Muscle layer of colon (tissue), 2 donors: ENCODE results near the gene CFTR.

ENCODE experiments used
- H3K27ac ChIP-seq: one replicate; pipeline ENCODE4 v1.7.0; 2013; ENCODE audit warnings: low read depth, mild to moderate bottlenecking, low read length, moderate library complexity
- H3K27me3 ChIP-seq, 2 donors: one replicate each; pipeline ENCODE4 v1.7.0; 2013; ENCODE audit warnings: low read length in 2 of 2, mild to moderate bottlenecking in 2 of 2; ENCODE audit not compliant: insufficient read depth in 2 of 2, control insufficient read depth in 1 of 2
- H3K36me3 ChIP-seq: one replicate; pipeline ENCODE4 v1.7.0; 2013; ENCODE audit warnings: mild to moderate bottlenecking, low read length; ENCODE audit not compliant: insufficient read depth
- H3K4me1 ChIP-seq: one replicate; pipeline ENCODE4 v1.7.0; 2013; ENCODE audit warnings: mild to moderate bottlenecking, low read length; ENCODE audit not compliant: insufficient read depth
- H3K4me3 ChIP-seq, 2 donors: one replicate each; pipeline ENCODE4 v1.7.0; 2013; ENCODE audit warnings: low read length in 2 of 2, low read depth in 1 of 2, mild to moderate bottlenecking in 1 of 2, moderate library complexity in 1 of 2
- H3K9ac ChIP-seq: one replicate; pipeline ENCODE4 v1.7.0; 2013; ENCODE audit warnings: low read length
- H3K9me3 ChIP-seq: one replicate; pipeline ENCODE4 v1.7.0; 2013; ENCODE audit warnings: mild to moderate bottlenecking, low read length
- donor health status: abdominal sarcoma.
- donor health status: Adenocarcinoma of cecum.

CFTR gene

DNA sequence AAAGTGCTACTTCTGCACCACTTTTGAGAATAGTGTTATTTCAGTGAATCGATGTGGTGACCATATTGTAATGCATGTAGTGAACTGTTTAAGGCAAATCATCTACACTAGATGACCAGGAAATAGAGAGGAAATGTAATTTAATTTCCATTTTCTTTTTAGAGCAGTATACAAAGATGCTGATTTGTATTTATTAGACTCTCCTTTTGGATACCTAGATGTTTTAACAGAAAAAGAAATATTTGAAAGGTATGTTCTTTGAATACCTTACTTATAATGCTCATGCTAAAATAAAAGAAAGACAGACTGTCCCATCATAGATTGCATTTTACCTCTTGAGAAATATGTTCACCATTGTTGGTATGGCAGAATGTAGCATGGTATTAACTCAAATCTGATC is 110.4 kb downstream of the CFTR start:
- H3K27ac ChIP-seq, result no peak overlapping the region
- H3K4me3 ChIP-seq, result no peak overlapping the region
- H3K27me3 ChIP-seq, result no peaks in the 10 kb centered on the region
- H3K4me1 ChIP-seq, result no peaks in the 10 kb centered on the region
- H3K9me3 ChIP-seq, result no peaks in the 10 kb centered on the region
- H3K36me3 ChIP-seq, result no peaks in the 10 kb centered on the region
- H3K9ac ChIP-seq, result no peak overlapping the region

DNA sequence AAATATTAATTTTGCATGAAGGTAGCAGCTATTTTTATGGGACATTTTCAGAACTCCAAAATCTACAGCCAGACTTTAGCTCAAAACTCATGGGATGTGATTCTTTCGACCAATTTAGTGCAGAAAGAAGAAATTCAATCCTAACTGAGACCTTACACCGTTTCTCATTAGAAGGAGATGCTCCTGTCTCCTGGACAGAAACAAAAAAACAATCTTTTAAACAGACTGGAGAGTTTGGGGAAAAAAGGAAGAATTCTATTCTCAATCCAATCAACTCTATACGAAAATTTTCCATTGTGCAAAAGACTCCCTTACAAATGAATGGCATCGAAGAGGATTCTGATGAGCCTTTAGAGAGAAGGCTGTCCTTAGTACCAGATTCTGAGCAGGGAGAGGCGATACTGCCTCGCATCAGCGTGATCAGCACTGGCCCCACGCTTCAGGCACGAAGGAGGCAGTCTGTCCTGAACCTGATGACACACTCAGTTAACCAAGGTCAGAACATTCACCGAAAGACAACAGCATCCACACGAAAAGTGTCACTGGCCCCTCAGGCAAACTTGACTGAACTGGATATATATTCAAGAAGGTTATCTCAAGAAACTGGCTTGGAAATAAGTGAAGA is 112.3 kb downstream of the CFTR start:
- no peak overlapping the region for H3K9ac ChIP-seq
- no peaks in the 10 kb centered on the region for H3K4me1 ChIP-seq
- H3K27ac ChIP-seq, result no peak overlapping the region
- no peak overlapping the region for H3K4me3 ChIP-seq
- no peaks in the 10 kb centered on the region for H3K36me3 ChIP-seq
- no peaks in the 10 kb centered on the region for H3K27me3 ChIP-seq
- H3K9me3 ChIP-seq, result no peaks in the 10 kb centered on the region

DNA sequence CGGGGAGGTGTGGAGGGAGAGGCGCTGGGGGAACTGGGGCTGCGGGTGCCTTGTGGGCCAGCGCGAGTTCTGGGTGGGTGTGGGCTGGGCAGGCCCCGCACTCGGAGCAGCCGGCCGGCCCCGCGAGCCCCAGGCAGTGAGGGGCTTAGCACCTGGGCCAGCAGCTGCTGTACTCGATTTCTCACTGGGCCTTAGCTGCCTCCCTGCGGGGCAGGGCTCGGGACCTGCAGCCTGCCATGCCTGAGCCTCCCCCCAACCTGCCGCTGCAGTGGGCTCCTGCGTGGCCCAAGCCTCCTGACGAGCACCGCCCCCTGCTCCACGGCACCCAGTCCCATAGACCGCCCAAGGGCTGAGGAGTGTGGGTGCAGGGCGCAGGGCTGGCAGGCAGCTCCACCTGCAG is 116.3 kb downstream of the CFTR start:
- no peaks in the 10 kb centered on the region for H3K36me3 ChIP-seq
- H3K4me3 ChIP-seq, result no peak overlapping the region
- no peak overlapping the region for H3K27ac ChIP-seq
- no peaks in the 10 kb centered on the region for H3K27me3 ChIP-seq
- H3K9me3 ChIP-seq, result no peaks in the 10 kb centered on the region
- no peaks in the 10 kb centered on the region for H3K4me1 ChIP-seq
- H3K9ac ChIP-seq, result no peak overlapping the region

DNA sequence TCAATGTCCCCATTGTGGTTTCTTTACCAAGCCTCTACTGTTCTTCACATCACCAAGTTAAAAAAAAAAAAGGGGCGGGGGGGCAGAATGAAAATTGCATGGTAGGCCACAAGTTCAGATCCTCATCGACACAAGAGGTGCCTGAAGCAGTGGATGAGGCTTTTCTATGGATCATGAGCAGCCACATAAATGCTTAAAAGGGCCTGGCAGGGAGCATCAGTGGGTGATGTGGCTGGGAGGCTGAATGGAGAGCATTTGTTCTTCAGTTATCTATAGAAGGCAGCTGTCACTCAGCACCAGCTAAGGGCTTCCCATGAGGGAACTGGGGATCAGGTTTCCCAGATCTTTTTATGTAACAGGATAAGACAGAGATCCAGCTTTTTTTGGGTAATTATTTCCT is 117.9 kb downstream of the CFTR start:
- no peak overlapping the region for H3K9ac ChIP-seq
- no peak overlapping the region for H3K4me3 ChIP-seq
- H3K9me3 ChIP-seq, result no peaks in the 10 kb centered on the region
- H3K27me3 ChIP-seq, result no peaks in the 10 kb centered on the region
- no peak overlapping the region for H3K27ac ChIP-seq
- no peaks in the 10 kb centered on the region for H3K4me1 ChIP-seq
- H3K36me3 ChIP-seq, result no peaks in the 10 kb centered on the region

DNA sequence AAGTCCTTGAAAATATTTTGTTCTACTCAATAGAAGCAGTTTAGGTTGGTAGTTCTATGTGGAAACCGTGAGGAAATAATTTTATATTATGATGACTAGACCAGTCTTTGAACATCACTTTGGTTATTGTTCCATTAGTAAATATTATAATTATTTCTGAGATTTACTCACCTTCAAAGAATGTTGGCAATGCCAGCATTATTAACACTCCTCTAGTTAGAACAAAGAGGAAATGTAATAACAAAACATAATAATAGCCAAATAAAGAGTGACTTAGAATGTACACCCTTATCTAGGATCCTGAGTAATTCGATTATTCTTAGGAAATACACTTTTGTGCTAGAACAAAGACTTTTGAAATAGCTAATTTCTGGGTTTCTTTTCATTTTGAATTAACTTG is 121.1 kb downstream of the CFTR start:
- Histone ChIP-seq H3K9ac (no peak overlapping the region), H3K36me3 (no peaks in the 10 kb centered on the region), H3K27ac (no peak overlapping the region), H3K9me3 (no peaks in the 10 kb centered on the region), H3K4me3 (no peak overlapping the region), H3K27me3 (no peaks in the 10 kb centered on the region), H3K4me1 (no peaks in the 10 kb centered on the region)

DNA sequence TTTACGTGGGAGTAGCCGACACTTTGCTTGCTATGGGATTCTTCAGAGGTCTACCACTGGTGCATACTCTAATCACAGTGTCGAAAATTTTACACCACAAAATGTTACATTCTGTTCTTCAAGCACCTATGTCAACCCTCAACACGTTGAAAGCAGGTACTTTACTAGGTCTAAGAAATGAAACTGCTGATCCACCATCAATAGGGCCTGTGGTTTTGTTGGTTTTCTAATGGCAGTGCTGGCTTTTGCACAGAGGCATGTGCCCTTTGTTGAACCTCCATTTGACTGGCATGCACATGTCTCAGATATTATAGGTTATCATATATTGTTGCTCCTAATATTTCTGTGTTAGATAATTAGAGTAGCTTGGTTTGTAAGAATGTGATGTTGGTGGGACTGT is 123.8 kb downstream of the CFTR start:
- Histone ChIP-seq H3K27ac (no peak overlapping the region), H3K9ac (no peak overlapping the region), H3K36me3 (no peaks in the 10 kb centered on the region), H3K4me3 (no peak overlapping the region), H3K4me1 (no peaks in the 10 kb centered on the region), H3K9me3 (no peaks in the 10 kb centered on the region), H3K27me3 (no peaks in the 10 kb centered on the region)

DNA sequence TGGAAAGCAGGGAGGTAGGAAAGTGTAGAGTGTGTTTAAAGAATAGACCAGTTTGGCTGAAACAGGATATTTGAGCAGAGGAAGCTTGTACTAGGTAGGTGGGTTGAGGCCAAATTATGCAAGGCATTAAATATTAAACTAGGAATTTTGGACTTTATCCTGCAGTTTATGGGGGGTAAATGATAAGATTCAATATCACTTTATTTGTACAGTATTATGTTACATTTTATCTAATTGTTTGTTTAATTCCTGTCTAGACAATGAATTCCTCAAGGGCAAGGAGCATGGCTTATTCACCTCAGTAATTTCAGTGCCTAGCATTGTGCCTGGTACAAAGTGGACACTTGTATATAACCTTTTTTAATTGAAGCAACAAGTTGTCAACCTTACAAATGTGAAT is 125.9 kb downstream of the CFTR start:
- Histone ChIP-seq H3K27me3 (no peaks in the 10 kb centered on the region), H3K9ac (no peak overlapping the region), H3K9me3 (no peaks in the 10 kb centered on the region), H3K4me3 (no peak overlapping the region), H3K27ac (no peak overlapping the region), H3K36me3 (no peaks in the 10 kb centered on the region), H3K4me1 (no peaks in the 10 kb centered on the region)

DNA sequence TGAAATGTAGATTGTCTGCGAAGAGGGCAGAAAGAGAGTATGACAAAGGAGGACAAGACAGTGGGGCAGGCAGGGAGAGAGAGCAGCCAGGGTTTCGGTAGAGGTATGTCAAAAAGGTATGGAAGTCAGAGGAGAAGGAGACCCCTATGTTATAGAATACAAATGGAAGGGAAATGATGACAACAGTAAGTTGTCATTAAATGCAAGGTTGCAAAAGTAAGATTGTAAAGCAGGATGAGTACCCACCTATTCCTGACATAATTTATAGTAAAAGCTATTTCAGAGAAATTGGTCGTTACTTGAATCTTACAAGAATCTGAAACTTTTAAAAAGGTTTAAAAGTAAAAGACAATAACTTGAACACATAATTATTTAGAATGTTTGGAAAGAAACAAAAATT is 126.3 kb downstream of the CFTR start:
- Histone ChIP-seq H3K4me1 (no peaks in the 10 kb centered on the region), H3K4me3 (no peak overlapping the region), H3K27me3 (no peaks in the 10 kb centered on the region), H3K36me3 (no peaks in the 10 kb centered on the region), H3K9ac (no peak overlapping the region), H3K27ac (no peak overlapping the region), H3K9me3 (no peaks in the 10 kb centered on the region)

DNA sequence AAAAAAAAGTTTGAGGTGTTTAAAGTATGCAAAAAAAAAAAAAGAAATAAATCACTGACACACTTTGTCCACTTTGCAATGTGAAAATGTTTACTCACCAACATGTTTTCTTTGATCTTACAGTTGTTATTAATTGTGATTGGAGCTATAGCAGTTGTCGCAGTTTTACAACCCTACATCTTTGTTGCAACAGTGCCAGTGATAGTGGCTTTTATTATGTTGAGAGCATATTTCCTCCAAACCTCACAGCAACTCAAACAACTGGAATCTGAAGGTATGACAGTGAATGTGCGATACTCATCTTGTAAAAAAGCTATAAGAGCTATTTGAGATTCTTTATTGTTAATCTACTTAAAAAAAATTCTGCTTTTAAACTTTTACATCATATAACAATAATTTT is 130.6 kb downstream of the CFTR start:
- Histone ChIP-seq H3K4me3 (no peak overlapping the region), H3K4me1 (no peaks in the 10 kb centered on the region), H3K9ac (no peak overlapping the region), H3K27me3 (no peaks in the 10 kb centered on the region), H3K27ac (no peak overlapping the region), H3K36me3 (no peaks in the 10 kb centered on the region), H3K9me3 (no peaks in the 10 kb centered on the region)

DNA sequence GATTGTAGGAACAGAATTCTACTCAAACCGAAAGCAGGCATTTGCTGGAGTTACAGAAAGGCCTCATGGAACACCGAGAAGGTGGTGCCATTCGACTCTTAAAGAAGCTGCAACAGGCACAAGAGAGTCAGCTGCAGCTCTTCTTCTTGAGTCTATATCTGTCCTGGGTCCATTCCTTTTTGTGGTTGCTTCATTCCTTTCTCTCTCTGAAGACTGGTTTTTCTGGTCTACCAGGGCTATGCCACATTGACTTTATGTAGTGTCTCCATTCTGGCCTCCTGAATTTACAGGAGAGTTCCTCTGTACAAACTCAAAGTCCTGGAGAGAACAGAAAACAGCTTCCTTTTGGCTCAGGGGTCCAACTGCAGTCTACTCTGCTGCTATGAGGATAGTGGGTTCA is 132.8 kb downstream of the CFTR start:
- no peaks in the 10 kb centered on the region for H3K4me1 ChIP-seq
- no peaks in the 10 kb centered on the region for H3K27me3 ChIP-seq
- no peak overlapping the region for H3K9ac ChIP-seq
- H3K36me3 ChIP-seq, result no peaks in the 10 kb centered on the region
- H3K27ac ChIP-seq, result no peak overlapping the region
- no peaks in the 10 kb centered on the region for H3K9me3 ChIP-seq
- no peak overlapping the region for H3K4me3 ChIP-seq

DNA sequence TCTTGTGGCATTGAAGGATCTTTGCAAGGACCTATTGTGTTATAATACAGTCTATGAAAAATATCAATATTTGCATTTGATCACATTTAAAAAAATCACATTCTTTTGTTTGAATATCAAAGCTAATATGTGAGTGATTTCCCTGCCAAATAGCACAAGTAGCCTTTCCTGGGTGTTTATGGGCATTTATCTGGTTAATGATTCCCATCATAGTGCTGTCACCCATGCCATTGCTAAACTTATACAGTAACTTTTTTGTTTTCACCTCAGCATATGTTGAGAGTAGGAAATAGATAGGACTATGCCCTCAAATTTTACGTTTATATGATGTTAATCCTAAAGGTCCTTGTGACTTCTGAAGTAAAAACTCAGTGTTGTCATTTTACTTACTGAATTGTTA is 136.9 kb downstream of the CFTR start:
- no peaks in the 10 kb centered on the region for H3K27me3 ChIP-seq
- H3K9ac ChIP-seq, result no peak overlapping the region
- H3K4me1 ChIP-seq, result no peaks in the 10 kb centered on the region
- H3K9me3 ChIP-seq, result no peaks in the 10 kb centered on the region
- no peak overlapping the region for H3K27ac ChIP-seq
- no peaks in the 10 kb centered on the region for H3K36me3 ChIP-seq
- H3K4me3 ChIP-seq, result no peak overlapping the region

DNA sequence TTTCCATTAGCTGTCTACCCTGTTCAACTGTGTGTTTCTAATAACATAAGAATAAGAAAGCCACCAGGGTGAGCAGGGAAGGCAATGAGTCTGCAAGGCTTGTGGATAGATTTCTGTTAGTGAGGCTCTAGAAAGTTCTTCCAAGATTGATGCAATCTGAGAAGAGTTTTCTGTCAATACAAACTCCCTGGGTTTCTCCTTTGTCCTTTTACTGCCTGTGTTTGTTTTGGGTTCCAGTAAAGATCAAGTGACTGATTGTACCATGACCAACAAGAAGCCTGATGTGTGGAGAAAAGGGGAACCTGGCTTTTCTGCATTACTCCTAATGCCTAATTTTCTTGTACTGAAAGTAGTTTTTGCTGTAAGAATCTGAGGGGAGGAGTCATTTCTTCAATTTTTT is 139.9 kb downstream of the CFTR start:
- no peaks in the 10 kb centered on the region for H3K27me3 ChIP-seq
- H3K9ac ChIP-seq, result no peak overlapping the region
- no peaks in the 10 kb centered on the region for H3K36me3 ChIP-seq
- H3K4me3 ChIP-seq, result no peak overlapping the region
- H3K4me1 ChIP-seq, result no peaks in the 10 kb centered on the region
- no peaks in the 10 kb centered on the region for H3K9me3 ChIP-seq
- H3K27ac ChIP-seq, result no peak overlapping the region
